HEK293 (cell line): ENCODE data around the gene LNPEP.
"Not testable (repeated sequence)": the region's sequence is repeated elsewhere in the genome, so short reads cannot be mapped to it uniquely, and the experiment has no call there.

ENCODE experiments used
- CTCF ChIA-PET: fragments of 350-600 bp; formaldehyde crosslinking; extraction: SDS; loops from one replicate; lab custom pipeline; 2021; ENCODE audit warnings: antibody characterized with exemption; lab: Yijun Ruan, JAX
- POLR2A ChIA-PET: fragments of 300-600 bp; formaldehyde crosslinking; extraction: SDS; loops from one replicate; lab custom pipeline; 2020; ENCODE audit warnings: antibody characterized with exemption, inconsistent platforms; lab: Yijun Ruan, JAX
- H3K27ac ChIP-seq: fragments of 200-500 bp; sonication (Bioruptor generic); 2 replicates; pipeline ENCODE4 v1.5.1; 2014; ENCODE audit warnings: low read depth, low read length, control low read depth, inconsistent platforms; ENCODE audit errors: extremely low read depth
- H3K36me3 ChIP-seq, 2 experiments: fragments of 200-500 bp in 1 of 2; sonication (Bioruptor generic) in 1 of 2; 1 replicate in 1 of 2; 2 replicates in 1 of 2; pipeline ENCODE4 v1.5.1; 2014 to 2017; ENCODE audit warnings: inconsistent platforms in 2 of 2, low read length in 2 of 2; ENCODE audit not compliant: control insufficient read depth in 2 of 2, insufficient read depth in 1 of 2
- H3K4me1 ChIP-seq: fragments of 200-500 bp; sonication (Bioruptor generic); 2 replicates; pipeline ENCODE4 v1.5.1; 2014; ENCODE audit warnings: mild to moderate bottlenecking, low read length, inconsistent platforms; ENCODE audit not compliant: control insufficient read depth, insufficient read depth
- H3K4me3 ChIP-seq: 2 replicates; pipeline ENCODE4 v1.5.1; 2011; ENCODE audit warnings: low read depth, mild to moderate bottlenecking, control low read depth, low read length, moderate library complexity
- H3K9me3 ChIP-seq: fragments of 200-500 bp; sonication (Bioruptor generic); 2 replicates; pipeline ENCODE4 v1.5.1; 2014; ENCODE audit warnings: low read depth, low read length, inconsistent platforms; ENCODE audit not compliant: control insufficient read depth, insufficient read depth
- KLF7 ChIP-seq: fragments of 450-650 bp; formaldehyde crosslinking; IDR thresholded peaks from 2 replicates; pipeline ENCODE4 v1.5.1; 2016; ENCODE audit warnings: missing biosample characterization, missing genetic modification characterization, borderline replicate concordance
- KLF8 ChIP-seq: fragments of 450-650 bp; formaldehyde crosslinking; IDR thresholded peaks from 2 replicates; pipeline ENCODE4 v1.5.1; 2016; ENCODE audit warnings: missing biosample characterization, missing genetic modification characterization
- OVOL3 ChIP-seq: fragments of 450-650 bp; formaldehyde crosslinking; IDR thresholded peaks from 2 replicates; pipeline ENCODE4 v1.5.1; 2016; ENCODE audit warnings: missing biosample characterization, missing genetic modification characterization
- PATZ1 ChIP-seq: fragments of 450-650 bp; formaldehyde crosslinking; IDR thresholded peaks from 2 replicates; pipeline ENCODE4 v1.5.1; 2016; ENCODE audit warnings: missing biosample characterization, missing genetic modification characterization
- PRDM1 ChIP-seq: fragments of 450-650 bp; formaldehyde crosslinking; IDR thresholded peaks from 2 replicates; pipeline ENCODE4; 2016; ENCODE audit warnings: missing biosample characterization, missing genetic modification characterization
- SCRT1 ChIP-seq: fragments of 450-650 bp; formaldehyde crosslinking; IDR thresholded peaks from 2 replicates; pipeline ENCODE4 v1.5.1; 2016; ENCODE audit warnings: missing biosample characterization, missing genetic modification characterization, borderline replicate concordance
- YY2 ChIP-seq: fragments of 450-650 bp; formaldehyde crosslinking; IDR thresholded peaks from 2 replicates; pipeline ENCODE4 v1.5.1; 2016; ENCODE audit warnings: missing biosample characterization, missing genetic modification characterization
- ZBTB8A ChIP-seq: fragments of 450-650 bp; formaldehyde crosslinking; IDR thresholded peaks from 2 replicates; pipeline ENCODE4 v1.5.1; 2016; ENCODE audit warnings: missing biosample characterization, missing genetic modification characterization
- ZFP41 ChIP-seq: fragments of 450-650 bp; formaldehyde crosslinking; IDR thresholded peaks from 2 replicates; pipeline ENCODE4 v1.5.1; 2016; ENCODE audit warnings: missing biosample characterization, missing genetic modification characterization, borderline replicate concordance
- ZNF114 ChIP-seq: fragments of 450-650 bp; formaldehyde crosslinking; IDR thresholded peaks from 2 replicates; pipeline ENCODE4 v1.5.0; 2017; ENCODE audit warnings: missing biosample characterization, missing genetic modification characterization
- ZNF223 ChIP-seq: fragments of 450-650 bp; formaldehyde crosslinking; IDR thresholded peaks from 2 replicates; pipeline ENCODE4 v1.5.1; 2016; ENCODE audit warnings: missing biosample characterization, missing genetic modification characterization
- ZNF280C ChIP-seq: fragments of 450-650 bp; formaldehyde crosslinking; IDR thresholded peaks from 2 replicates; pipeline ENCODE4 v1.5.1; 2016; ENCODE audit warnings: missing biosample characterization, missing genetic modification characterization
- ZNF843 ChIP-seq: fragments of 450-650 bp; formaldehyde crosslinking; IDR thresholded peaks from 2 replicates; pipeline ENCODE4 v1.5.1; 2016; ENCODE audit warnings: missing biosample characterization, missing genetic modification characterization

The LNPEP gene

GRCh38 chr5:97077246-97077645 lies 141.4 kb downstream of the LNPEP start:
- Histone ChIP-seq H3K4me1 (no peaks in the 10 kb centered on the region), H3K4me3 (no peak overlapping the region), H3K9me3 (no peaks in the 10 kb centered on the region), H3K27ac (no peak overlapping the region), H3K36me3 (no peaks in the 10 kb centered on the region)
- ChIA-PET POLR2A (no interaction called here), CTCF (no interaction called here)
- TF ChIP-seq KLF8 (tag by site-specific recombination) = no peak
- TF ChIP-seq ZFP41 = no peak
- no peak for TF ChIP-seq PATZ1 (tag by site-specific recombination)
- TF ChIP-seq PRDM1 (tag by site-specific recombination) = no peak
- TF ChIP-seq OVOL3 (tag by site-specific recombination) = no peak
- no peak for TF ChIP-seq KLF7 (tag by site-specific recombination)
- TF ChIP-seq SCRT1 (tag by site-specific recombination) = no peak
- no peak for TF ChIP-seq ZBTB8A (tag by site-specific recombination)

GRCh38 chr5:97078958-97079743 lies 143.3 kb downstream of the LNPEP start:
- no peak overlapping the region for H3K4me3 ChIP-seq
- ChIA-PET CTCF (interaction anchor here (0.7 kb wide), 1 partner anchor 300 kb away, joined by 3 read pairs; no protein-coding TSS in a partner anchor), POLR2A (no interaction called here)
- no peaks in the 10 kb centered on the region for H3K4me1 ChIP-seq
- H3K9me3 ChIP-seq = no peaks in the 10 kb centered on the region
- H3K27ac ChIP-seq = no peak overlapping the region
- no peak for TF ChIP-seq ZNF843 (tag by site-specific recombination)
- TF ChIP-seq YY2 (tag by site-specific recombination) = no peak
- TF ChIP-seq ZNF223 (tag by site-specific recombination) = no peak
- no peak for TF ChIP-seq ZNF114 (tag by site-specific recombination)
- no peak for TF ChIP-seq ZNF280C (tag by site-specific recombination)
- H3K36me3 ChIP-seq = no peaks in the 10 kb centered on the region

- H3K9me3 ChIP-seq, POLR2A ChIA-PET, H3K36me3 ChIP-seq, H3K27ac ChIP-seq, H3K4me1 ChIP-seq, H3K4me3 ChIP-seq: not testable (repeated sequence)
- CTCF ChIA-PET = interaction anchor here (0.8 kb wide), 1 partner anchor 55 kb away, joined by 3 read pairs; no protein-coding TSS in a partner anchor
Observed at GRCh38 chr5:97084782-97085458, 149.0 kb downstream of the LNPEP start.
